ENCODE measurements around the gene ROS1.
"Not testable (repeated sequence)": the region's sequence is repeated elsewhere in the genome, so short reads cannot be mapped to it uniquely, and the experiment has no call there.

Gene ROS1

DNA sequence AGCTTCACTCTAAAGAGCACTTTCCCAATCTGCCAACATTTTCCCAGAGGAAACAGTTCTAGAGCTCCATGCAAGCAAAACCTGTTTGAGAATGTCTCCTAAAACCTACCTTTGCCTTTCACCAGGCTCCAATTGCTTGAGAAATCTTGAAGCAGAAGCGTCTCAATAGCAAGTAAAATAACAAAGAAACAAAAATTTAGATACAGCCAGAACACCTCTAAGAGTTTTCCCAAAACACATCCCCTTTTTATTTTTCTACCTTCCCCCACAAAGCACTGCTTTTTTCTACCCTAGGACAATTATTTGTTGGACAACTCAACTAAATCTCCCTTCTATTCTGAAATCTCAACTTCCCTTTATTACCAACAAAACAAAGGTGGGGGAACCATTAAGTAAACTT lies 156.8 kb downstream of the ROS1 start:
- FAIRE-seq (no peak), DNase-seq (ENCODE audit: low spot score) (no peak)

DNA sequence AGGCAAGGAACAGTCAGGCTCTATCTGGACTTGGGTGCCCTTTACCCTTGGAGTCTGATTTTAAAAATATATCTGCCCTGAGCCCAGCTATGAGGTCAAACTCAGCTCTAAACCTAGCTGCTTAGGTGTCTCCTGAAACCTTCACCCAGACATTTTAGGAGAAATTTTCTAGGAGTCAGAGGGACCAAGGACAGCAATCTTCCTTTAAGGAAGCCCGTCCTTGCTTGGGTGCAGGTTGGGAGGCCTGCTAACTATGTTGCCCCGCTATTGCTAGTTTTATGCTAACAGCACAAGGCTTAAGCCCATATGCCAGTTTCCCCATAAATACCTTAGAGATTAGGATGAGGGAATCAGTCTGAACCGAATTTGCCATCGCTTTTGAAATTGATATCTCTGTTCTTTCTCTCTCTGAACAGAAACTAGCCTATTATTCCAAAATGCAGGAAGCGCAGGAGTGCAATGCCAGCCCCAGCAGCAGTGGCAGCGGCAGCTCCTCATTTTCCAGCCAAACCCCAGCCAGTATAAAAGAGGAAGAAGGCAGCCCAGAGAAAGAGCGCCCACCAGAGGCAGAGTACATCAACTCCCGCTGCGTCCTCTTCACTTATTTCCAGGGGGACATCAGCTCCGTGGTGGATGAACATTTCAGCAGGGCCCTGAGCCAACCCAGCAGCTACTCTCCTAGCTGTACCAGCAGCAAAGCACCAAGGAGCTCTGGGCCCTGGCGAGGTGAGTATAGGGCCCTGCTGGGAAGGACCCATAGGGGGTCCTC lies 157.8 kb downstream of the ROS1 start:
- DNase-seq (ENCODE audit: low spot score) (no peak), FAIRE-seq (no peak)

DNA sequence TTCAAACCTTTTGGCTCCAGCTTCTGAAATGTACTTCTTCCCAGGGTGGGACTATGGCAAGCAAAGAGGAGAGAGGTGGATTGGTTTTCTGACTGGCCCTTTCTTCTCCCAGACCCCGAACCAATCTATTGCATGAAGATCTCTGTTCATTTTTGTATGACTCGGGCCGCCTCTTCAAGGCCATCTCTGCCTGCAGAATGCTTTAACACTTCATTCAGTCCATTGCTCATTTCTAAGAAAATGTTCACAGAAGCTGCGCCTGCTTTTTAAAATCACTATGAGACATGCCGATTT lies 158.7 kb downstream of the ROS1 start:
- FAIRE-seq (no peak), DNase-seq (ENCODE audit: low spot score) (no peak)

DNA sequence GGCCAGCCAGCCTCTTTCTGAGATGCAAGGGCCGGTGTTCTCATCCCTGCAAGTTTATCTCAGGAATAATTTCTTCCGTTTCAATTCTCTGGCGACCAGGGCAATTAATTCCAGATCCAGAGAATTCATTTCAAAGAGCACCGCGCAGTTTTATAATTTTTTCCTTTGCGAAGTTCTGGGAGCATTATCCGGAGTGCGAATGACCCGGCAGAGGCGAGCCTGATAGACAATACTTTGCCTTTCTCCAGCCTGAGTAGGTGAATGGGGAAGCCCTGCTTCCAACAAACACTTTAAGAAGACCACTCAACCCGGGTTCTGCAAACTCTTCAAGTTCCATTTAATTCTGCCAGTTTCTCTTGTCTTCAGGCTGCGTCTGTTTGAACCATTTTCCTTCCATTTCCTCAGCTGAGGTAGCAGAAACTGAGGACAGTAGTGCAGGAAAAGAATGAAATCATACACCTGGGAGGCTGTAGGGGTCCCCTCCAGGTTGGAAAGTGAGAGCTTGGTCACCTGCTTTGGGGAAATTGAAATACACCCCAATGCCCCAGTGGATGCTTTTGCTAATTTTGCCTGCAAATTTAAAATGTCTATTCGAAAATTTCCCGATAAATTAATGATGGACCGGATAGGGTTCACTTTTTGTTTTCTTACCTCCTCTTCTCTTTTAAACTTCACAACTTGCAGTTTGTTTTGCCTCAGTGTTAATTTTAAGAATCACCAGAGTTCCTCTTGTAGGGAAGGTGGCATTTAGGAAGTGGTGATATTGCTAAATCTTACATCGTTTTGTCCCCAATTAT lies 159.3 kb downstream of the ROS1 start:
- DNase-seq (ENCODE audit: low spot score) (no peak), FAIRE-seq (no peak)

DNA sequence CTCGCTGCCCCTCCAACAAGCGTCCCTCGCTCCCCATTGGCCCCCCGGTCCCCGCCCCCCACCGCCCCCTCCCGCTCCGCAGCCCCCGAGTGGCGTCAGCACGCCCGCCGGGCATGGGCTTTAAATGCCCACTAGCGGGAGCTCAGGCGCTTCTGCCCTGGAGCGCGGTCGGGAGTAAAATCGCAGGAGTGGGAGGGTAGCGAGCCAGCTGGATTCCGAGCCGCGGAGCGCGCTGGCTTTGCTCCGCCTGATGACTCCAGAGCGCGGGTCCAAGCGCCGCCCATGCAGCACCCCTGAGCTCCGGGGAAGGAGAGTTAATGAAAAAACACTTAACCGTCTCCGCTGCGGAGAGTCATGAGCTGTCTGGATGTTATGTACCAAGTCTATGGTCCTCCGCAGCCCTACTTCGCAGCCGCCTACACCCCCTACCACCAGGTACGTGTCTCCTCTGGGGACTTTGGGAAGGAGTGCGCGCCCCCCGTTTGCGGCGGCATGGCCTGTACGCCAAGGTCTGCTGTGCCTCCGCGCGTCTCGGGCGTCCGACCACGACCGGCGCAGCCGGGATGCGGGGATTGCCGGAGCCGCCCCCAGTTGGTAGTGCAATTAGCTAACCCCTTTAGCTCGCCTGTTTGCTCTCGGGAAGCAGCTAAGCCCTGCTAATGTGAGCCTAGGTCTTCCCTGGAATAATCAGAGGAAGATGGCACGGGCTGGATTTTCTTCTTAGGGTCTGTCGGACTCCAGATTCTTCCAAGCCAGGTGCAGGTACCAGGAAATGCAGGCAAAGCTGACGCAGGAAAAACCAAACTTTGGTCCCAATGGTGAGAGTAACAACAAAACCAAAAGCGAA lies 160.1 kb downstream of the ROS1 start, which contains the start of gene VGLL2:
Gene VGLL2 (plus strand): TSS at position 149 of the 847 bp plus-strand sequence. CDS start 206 bp downstream, at position 355.
- no peak for FAIRE-seq
- DNase-seq (ENCODE audit: low spot score) = peak; percentile 86

DNA sequence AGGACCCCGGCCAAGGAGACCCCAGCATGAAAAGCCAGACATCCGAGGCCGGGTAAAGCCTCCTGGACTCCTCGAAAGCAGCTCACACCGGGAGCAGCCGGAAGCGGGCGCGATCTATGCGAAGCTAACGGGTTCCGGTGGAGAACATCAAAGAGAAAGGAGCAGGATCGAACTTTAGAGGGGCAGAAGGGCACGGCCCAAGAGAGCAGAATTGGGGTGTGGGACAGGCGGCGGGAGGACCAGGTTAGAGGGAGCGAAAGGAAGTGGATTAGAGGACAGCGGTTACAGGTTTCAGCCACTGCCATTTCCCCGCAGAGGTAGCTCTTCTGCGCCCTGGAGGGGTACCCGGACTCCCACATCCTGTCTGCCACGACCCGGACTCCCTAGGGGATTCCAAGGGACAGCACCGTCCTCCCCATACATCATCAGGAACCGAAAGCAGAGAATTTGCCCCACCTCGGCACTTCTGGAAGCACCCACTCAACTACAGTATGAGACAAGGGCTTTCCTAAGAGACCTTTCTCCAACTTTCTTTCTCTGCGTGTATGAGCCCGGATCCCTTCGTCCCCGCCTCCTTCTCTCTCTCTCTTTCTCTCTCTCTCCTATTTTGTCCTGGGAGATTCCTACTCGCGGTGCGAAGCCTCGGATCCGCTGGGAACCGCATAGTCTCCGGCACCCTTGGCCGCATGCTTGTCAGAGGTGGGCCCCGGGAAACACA lies 160.9 kb downstream of the ROS1 start:
- peak; percentile 37 for DNase-seq (ENCODE audit: low spot score)
- no peak for FAIRE-seq

DNA sequence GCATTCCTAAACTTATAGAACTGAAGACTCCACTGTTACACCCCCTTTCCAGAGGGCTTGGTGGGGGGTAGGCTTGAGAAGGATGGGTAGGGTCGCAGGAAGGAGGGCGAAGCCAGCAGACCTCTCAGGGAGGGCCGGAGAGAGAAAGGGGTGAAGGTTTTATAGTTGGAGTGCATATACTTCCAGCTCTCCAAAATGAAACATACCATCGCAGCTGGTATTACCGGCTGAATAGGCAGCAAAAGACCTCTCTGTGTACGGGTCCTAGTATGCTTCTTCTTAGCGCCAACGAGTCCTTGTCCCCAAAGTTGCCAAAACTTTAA lies 161.4 kb downstream of the ROS1 start:
- DNase-seq (ENCODE audit: low spot score) (no peak), FAIRE-seq (no peak)

DNA sequence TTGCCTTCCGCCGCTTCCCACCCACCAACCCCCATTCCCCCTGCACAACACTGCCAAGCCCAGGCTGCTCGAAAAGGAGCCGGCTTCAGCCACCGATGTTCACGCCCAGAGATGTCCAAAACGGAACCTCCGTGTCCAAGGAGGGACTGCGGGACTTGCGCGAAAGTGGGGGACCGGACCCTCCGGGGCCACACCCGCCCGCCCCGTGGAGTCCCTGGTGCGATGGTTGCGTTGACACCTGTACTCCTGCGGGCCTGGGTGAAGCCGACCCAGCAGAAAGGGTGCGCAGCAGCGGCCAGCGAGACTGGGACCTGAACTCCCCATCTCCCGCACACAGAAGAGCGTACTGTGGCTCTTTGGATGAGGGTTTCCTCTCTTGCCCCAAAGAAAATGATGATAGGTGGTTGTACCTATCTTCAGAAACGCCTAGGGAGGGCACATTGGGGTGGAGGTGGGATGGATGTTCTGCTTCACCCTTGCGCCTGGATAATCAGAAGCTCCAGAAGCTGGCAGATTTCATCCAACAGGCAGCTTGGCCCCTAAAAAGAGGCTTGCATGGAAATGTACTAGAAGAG lies 162.3 kb downstream of the ROS1 start:
- FAIRE-seq = no peak
- DNase-seq (ENCODE audit: low spot score) = no peak

DNA sequence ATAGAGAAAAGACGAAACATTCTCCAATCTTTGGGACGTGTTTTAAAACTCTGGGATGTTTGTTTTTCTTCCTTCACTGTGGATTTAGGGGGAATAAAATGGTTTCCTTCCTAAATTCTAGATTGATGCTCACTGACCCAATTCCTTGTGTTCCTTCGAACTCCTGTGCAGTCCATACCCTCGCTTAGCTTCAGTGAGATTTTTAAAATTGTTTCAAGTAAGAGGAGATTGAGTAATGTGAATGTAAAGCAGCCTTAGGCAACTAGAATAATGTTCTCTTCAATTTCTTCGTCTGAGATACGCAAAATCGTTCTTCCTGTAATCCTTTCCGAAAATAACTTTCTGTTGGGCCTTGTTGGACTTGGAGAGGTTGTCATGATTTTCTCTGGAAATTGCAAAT lies 162.9 kb downstream of the ROS1 start:
- no peak for DNase-seq (ENCODE audit: low spot score)
- no peak for FAIRE-seq

DNA sequence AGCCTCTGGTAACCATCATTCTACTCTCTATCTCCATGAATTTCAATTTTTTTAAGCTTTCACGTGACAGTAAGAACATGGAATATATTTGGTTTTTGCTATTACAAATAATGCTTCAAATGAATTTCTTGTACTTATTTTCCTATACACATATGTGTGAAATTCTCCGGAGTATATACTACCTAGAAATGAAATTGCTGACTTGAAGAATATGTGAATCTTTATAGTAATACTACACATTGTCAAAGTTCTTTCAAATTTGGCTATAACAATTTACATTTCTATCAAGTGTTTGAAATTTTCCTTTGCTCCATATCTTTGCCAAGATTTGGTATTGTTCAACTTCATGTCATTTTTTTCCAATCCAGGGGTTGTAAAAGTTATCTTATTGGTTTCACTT lies 172.0 kb downstream of the ROS1 start:
- no peak for FAIRE-seq

DNA sequence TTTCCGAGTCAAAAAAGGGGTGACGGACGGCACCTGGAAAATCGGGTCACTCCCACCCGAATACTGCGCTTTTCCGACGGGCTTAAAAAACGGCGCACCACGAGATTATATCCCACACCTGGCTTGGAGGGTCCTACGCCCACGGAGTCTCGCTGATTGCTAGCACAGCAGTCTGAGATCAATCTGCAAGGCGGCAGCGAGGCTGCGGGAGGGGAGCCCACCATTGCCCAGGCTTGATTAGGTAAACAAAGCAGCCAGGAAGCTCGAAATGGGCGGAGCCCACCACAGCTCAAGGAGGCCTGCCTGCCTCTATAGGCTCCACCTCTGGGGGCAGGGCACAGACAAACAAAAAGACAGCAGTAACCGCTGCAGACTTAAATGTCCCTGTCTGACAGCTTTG lies 180.8 kb downstream of the ROS1 start:
- DNase-seq (ENCODE audit: low spot score); FAIRE-seq: not testable (repeated sequence)

More for the DNA sequence above, 172.0 kb downstream of the ROS1 start:
- DNase-seq (ENCODE audit: low spot score) = no peak

DNA sequence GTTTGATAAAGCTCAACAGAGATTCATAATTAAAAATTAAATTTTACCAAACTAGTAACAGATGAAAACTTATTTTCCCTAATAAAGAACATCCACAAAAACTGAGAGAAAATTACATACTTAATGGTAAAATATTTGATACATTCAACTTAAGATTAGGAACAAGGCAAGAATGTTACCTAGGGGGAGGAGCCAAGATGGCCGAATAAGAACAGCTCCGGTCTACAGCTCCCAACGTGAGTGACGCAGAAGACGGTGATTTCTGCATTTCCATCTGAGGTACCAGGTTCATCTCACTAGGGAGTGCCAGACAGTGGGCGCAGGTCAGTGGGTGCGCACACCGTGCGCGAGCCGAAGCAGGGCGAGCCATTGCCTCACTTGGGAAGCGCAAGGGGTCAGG lies 181.2 kb downstream of the ROS1 start:
- DNase-seq (ENCODE audit: low spot score); FAIRE-seq: not testable (repeated sequence)
